Posterior cingulate gyrus (tissue), 11 donors: ENCODE measurements around the gene AKR1B1.
"Not testable (repeated sequence)": the region's sequence is repeated elsewhere in the genome, so short reads cannot be mapped to it uniquely, and the experiment has no call there.

Experiments used
- DNase-seq, 10 donors: peaks; one replicate each; pipeline versions ENCODE4 v3.0.0 to v3.0.0-alpha.2; 2020 to 2021; ENCODE audit warnings: mixed read lengths in 3 of 10
- intact Hi-C: fragments of 100-400 bp; cut with DNase I; formaldehyde crosslinking; loops from one replicate; pipeline ENCODE4 v1.15.1; 2023

AKR1B1 gene

GRCh38 chr7:134458806-134459698 lies at the start of gene AKR1B1:
Gene AKR1B1 (minus strand): TSS chr7:134459100. CDS start chr7:134459062, 38 bp downstream.
- intact Hi-C loops, result no loop called here
- peak; percentile 87 to 99 (median 92) for DNase-seq

GRCh38 chr7:134505856-134506255 lies 47.0 kb upstream of the AKR1B1 start:
- DNase-seq, result no peak
- intact Hi-C loops, result no loop called here

GRCh38 chr7:134504660-134505164 lies 45.8 kb upstream of the AKR1B1 start:
- DNase-seq, result no peak
- intact Hi-C loops, result no loop called here

GRCh38 chr7:134502463-134503371 lies 43.8 kb upstream of the AKR1B1 start:
- intact Hi-C loops, result no loop called here
- DNase-seq, result no peak

GRCh38 chr7:134500982-134501381 lies 42.1 kb upstream of the AKR1B1 start:
- no peak for DNase-seq
- intact Hi-C loops, result no loop called here

GRCh38 chr7:134500406-134500805 lies 41.5 kb upstream of the AKR1B1 start:
- no peak for DNase-seq
- intact Hi-C loops, result no loop called here

- intact Hi-C loops, result no loop called here
- DNase-seq, result no peak
Observed at GRCh38 chr7:134495546-134495945, 36.6 kb upstream of the AKR1B1 start.

GRCh38 chr7:134493091-134493490 lies 34.2 kb upstream of the AKR1B1 start:
- intact Hi-C loops, result no loop called here
- no peak for DNase-seq

GRCh38 chr7:134487721-134488120 lies 28.8 kb upstream of the AKR1B1 start:
- DNase-seq, intact Hi-C loops: not testable (repeated sequence)

- no peak for DNase-seq
- intact Hi-C loops, result no loop called here
Observed at GRCh38 chr7:134485203-134485602, 26.3 kb upstream of the AKR1B1 start.

- intact Hi-C loops, result no loop called here
- DNase-seq, result no peak
Observed at GRCh38 chr7:134483296-134483695, 24.4 kb upstream of the AKR1B1 start.

GRCh38 chr7:134482858-134483257 lies 24.0 kb upstream of the AKR1B1 start:
- intact Hi-C loops, result no loop called here
- no peak for DNase-seq

GRCh38 chr7:134481167-134481566 lies 22.3 kb upstream of the AKR1B1 start:
- intact Hi-C loops, result no loop called here
- DNase-seq, result no peak

- intact Hi-C loops, result no loop called here
- no peak for DNase-seq
Observed at GRCh38 chr7:134480730-134481129, 21.8 kb upstream of the AKR1B1 start.

GRCh38 chr7:134480202-134480601 lies 21.3 kb upstream of the AKR1B1 start:
- intact Hi-C loops, result no loop called here
- DNase-seq, result no peak

GRCh38 chr7:134478707-134479106 lies 19.8 kb upstream of the AKR1B1 start:
- DNase-seq, result no peak
- intact Hi-C loops, result no loop called here

- intact Hi-C loops, result no loop called here
- no peak for DNase-seq
Observed at GRCh38 chr7:134477954-134478353, 19.1 kb upstream of the AKR1B1 start.

- DNase-seq, result no peak
Observed at GRCh38 chr7:134476044-134476443, 17.1 kb upstream of the AKR1B1 start.

GRCh38 chr7:134474828-134475227 lies 15.9 kb upstream of the AKR1B1 start:
- intact Hi-C loops, result no loop called here

More at GRCh38 chr7:134476044-134476443, 17.1 kb upstream of the AKR1B1 start:
- intact Hi-C loops, result no loop called here

GRCh38 chr7:134473861-134474291 lies 15.0 kb upstream of the AKR1B1 start:
- no peak for DNase-seq
- intact Hi-C loops, result no loop called here

More at GRCh38 chr7:134474828-134475227, 15.9 kb upstream of the AKR1B1 start:
- no peak for DNase-seq
